HCT116 (cell line): ENCODE measurements around the gene TRH. TPM values are rescaled to one million over a fixed set of nuclear protein-coding genes. Genes with fewer than 3 reads are reported as not detected.

Experiments
- ATAC-seq: fragments of 200-7000 bp; cut with Tn5 transposase; 2 replicates; pipeline ENCODE4 v1.9.1; 2020; ENCODE audit warnings: mild to moderate bottlenecking, moderate library complexity
- BruUV-seq: library from RNA; stranded (reverse); fragments of 400-500 nt; replicated peaks from 2 replicates; lab custom pipeline; 2021; lab: Mats Ljungman, UMichigan
- CTCF ChIA-PET: fragments of 300-600 bp; sonication (Branson Sonifier 250); formaldehyde crosslinking; loops from one replicate; lab custom pipeline; 2021; ENCODE audit warnings: antibody characterized with exemption; lab: Charles Lee
- POLR2A ChIA-PET: fragments of 300-600, 350-600 bp; sonication (Branson Sonifier 250); formaldehyde crosslinking; loops from one replicate; lab custom pipeline; 2021; ENCODE audit warnings: antibody characterized with exemption; lab: Charles Lee
- RAD21 ChIA-PET, 2 experiments: fragments of 300-600 bp; sonication (Branson Sonifier 250); formaldehyde crosslinking; loops; one replicate each; lab custom pipeline; 2023; ENCODE audit warnings: low total read pairs in 2 of 2; ENCODE audit not compliant: uncharacterized antibody in 2 of 2, unreplicated experiment in 2 of 2, low non-redundant PET in 1 of 2; lab: Charles Lee
- DNase-seq: peaks from one replicate; pipeline ENCODE4 v3.0.0-alpha.2; 2010; ENCODE audit warnings: low read depth, low spot score
- H2AFZ ChIP-seq: fragments of 200-600 bp; shearing (Covaris generic), sonication (generic); 2 replicates; pipeline ENCODE4 v1.6.1; 2017; ENCODE audit warnings: low read depth, mixed run types, mixed read lengths, antibody characterized with exemption, low read length; ENCODE audit not compliant: poor library complexity, severe bottlenecking
- H3K27ac ChIP-seq: 2 replicates; pipeline ENCODE4 v1.5.1; 2012; ENCODE audit warnings: low read depth, low read length
- H3K27me3 ChIP-seq: fragments of 200-600 bp; sonication (generic); 2 replicates; pipeline ENCODE4 v1.6.1; 2016; ENCODE audit warnings: mixed run types, low read length, mixed read lengths; ENCODE audit not compliant: insufficient read depth
- H3K36me3 ChIP-seq, 2 experiments: fragments of 200-500 bp in 1 of 2; fragments of 200-600 bp in 1 of 2; sonication (Bioruptor generic) in 1 of 2; sonication (generic) in 1 of 2; 2 replicates each; pipeline versions ENCODE4 v1.5.1 to v1.6.1; 2014 to 2016; ENCODE audit warnings: low read length in 2 of 2, inconsistent platforms in 1 of 2, mixed read lengths in 1 of 2, mixed run types in 1 of 2; ENCODE audit not compliant: insufficient read depth in 2 of 2, control insufficient read depth in 1 of 2
- H3K4me1 ChIP-seq, 2 experiments: fragments of 200-600 bp in 1 of 2; sonication (generic) in 1 of 2; 2 replicates each; pipeline versions ENCODE4 v1.5.1 to v1.6.1; 2012 to 2017; ENCODE audit warnings: low read length in 2 of 2, inconsistent platforms in 1 of 2, mild to moderate bottlenecking in 1 of 2, mixed read lengths in 1 of 2, mixed run types in 1 of 2, moderate library complexity in 1 of 2; ENCODE audit not compliant: insufficient read depth in 2 of 2, control insufficient read depth in 1 of 2
- H3K4me2 ChIP-seq: fragments of 200-600 bp; sonication (generic); 2 replicates; pipeline ENCODE4 v1.6.1; 2017; ENCODE audit warnings: mixed run types, low read length, mixed read lengths
- H3K4me3 ChIP-seq, 2 experiments: fragments of 200-600 bp in 1 of 2; sonication (generic) in 1 of 2; replicated peaks in 1 of 2; 2 replicates each; pipeline ENCODE4 v1.5.1; 2011 to 2016; ENCODE audit warnings: low read length in 2 of 2, control low read depth in 1 of 2, low read depth in 1 of 2, mild to moderate bottlenecking in 1 of 2, mixed read lengths in 1 of 2, mixed run types in 1 of 2
- H3K79me2 ChIP-seq: fragments of 200-600 bp; sonication (generic); 2 replicates; pipeline ENCODE4 v1.6.1; 2017; ENCODE audit warnings: mild to moderate bottlenecking, mixed run types, low read length, moderate library complexity, mixed read lengths; ENCODE audit not compliant: insufficient read depth
- H3K9ac ChIP-seq: fragments of 200-600 bp; sonication (generic); 2 replicates; pipeline ENCODE4 v1.6.1; 2016; ENCODE audit warnings: low read length, mixed read lengths
- H3K9me2 ChIP-seq: fragments of 200-600 bp; sonication (generic), shearing (Covaris generic); 2 replicates; pipeline ENCODE4 v1.6.1; 2017; ENCODE audit warnings: mixed run types, mild to moderate bottlenecking, moderate library complexity; ENCODE audit not compliant: insufficient read depth
- H3K9me3 ChIP-seq, 2 experiments: fragments of 200-500 bp in 1 of 2; fragments of 200-600 bp in 1 of 2; sonication (Bioruptor generic) in 1 of 2; sonication (generic) in 1 of 2; 2 replicates each; pipeline ENCODE4 v1.6.1; 2014 to 2017; ENCODE audit warnings: low read length in 2 of 2, mixed read lengths in 2 of 2, inconsistent platforms in 1 of 2, low read depth in 1 of 2, mild to moderate bottlenecking in 1 of 2, mixed run types in 1 of 2, moderate library complexity in 1 of 2; ENCODE audit not compliant: control insufficient read depth in 1 of 2, insufficient read depth in 1 of 2
- H4K20me1 ChIP-seq: fragments of 200-600 bp; sonication (generic), shearing (Covaris generic); 2 replicates; pipeline ENCODE4 v1.6.1; 2017; ENCODE audit warnings: mixed run types, mild to moderate bottlenecking, moderate library complexity; ENCODE audit not compliant: insufficient read depth
- ATF3 ChIP-seq: IDR thresholded peaks from 2 replicates; pipeline ENCODE4 v1.6.1; 2012
- CBX3 ChIP-seq: IDR thresholded peaks from 2 replicates; pipeline ENCODE4 v1.6.1; 2012; ENCODE audit warnings: low read depth
- CTCF ChIP-seq, 3 experiments: fragments of 200-600 bp in 1 of 3; sonication (generic) in 1 of 3; IDR thresholded peaks in 2 of 3; conservative IDR thresholded peaks in 1 of 3; 2 replicates each; pipeline ENCODE4 v1.5.1; 2012 to 2017; ENCODE audit warnings: low read depth in 2 of 3, low read length in 2 of 3, antibody characterized with exemption in 1 of 3, borderline replicate concordance in 1 of 3, control low read depth in 1 of 3, mild to moderate bottlenecking in 1 of 3, mixed read lengths in 1 of 3, mixed run types in 1 of 3, moderate library complexity in 1 of 3; ENCODE audit not compliant: insufficient read depth in 1 of 3
- EGR1 ChIP-seq: IDR thresholded peaks from 2 replicates; pipeline ENCODE4 v1.6.1; 2012; ENCODE audit warnings: low read depth
- ELF1 ChIP-seq: IDR thresholded peaks from 2 replicates; pipeline ENCODE4 v1.6.1; 2012; ENCODE audit warnings: low read depth, borderline replicate concordance
- EZH2 ChIP-seq: fragments of 200-600 bp; sonication (generic); IDR thresholded peaks from 2 replicates; pipeline ENCODE4 v1.6.1; 2017; ENCODE audit warnings: antibody characterized with exemption, mixed run types
- FOSL1 ChIP-seq: IDR thresholded peaks from 2 replicates; pipeline ENCODE4 v1.6.1; 2012; ENCODE audit warnings: low read depth
- JUND ChIP-seq: IDR thresholded peaks from 2 replicates; pipeline ENCODE4 v1.6.1; 2012
- MAX ChIP-seq: IDR thresholded peaks from 2 replicates; pipeline ENCODE4 v1.6.1; 2012
- RAD21 ChIP-seq: IDR thresholded peaks from 2 replicates; pipeline ENCODE4 v1.6.1; 2012; ENCODE audit warnings: low read depth, mild to moderate bottlenecking
- SIN3A ChIP-seq: IDR thresholded peaks from 2 replicates; pipeline ENCODE4 v1.6.1; 2012; ENCODE audit warnings: low read depth
- SP1 ChIP-seq: IDR thresholded peaks from 2 replicates; pipeline ENCODE4 v1.6.1; 2012; ENCODE audit warnings: low read depth
- SRF ChIP-seq: IDR thresholded peaks from 2 replicates; pipeline ENCODE4 v1.6.1; 2012; ENCODE audit warnings: low read depth
- TCF7L2 ChIP-seq: IDR thresholded peaks from 2 replicates; pipeline ENCODE4 v1.7.0; 2011; ENCODE audit warnings: borderline replicate concordance, inconsistent platforms; ENCODE audit not compliant: insufficient read depth, insufficient read length; ENCODE audit errors: extremely low read depth
- YY1 ChIP-seq: IDR thresholded peaks from 2 replicates; pipeline ENCODE4 v1.6.1; 2011; ENCODE audit warnings: low read length, low read depth, moderate library complexity, mild to moderate bottlenecking; ENCODE audit not compliant: insufficient replicate concordance; ENCODE audit errors: extremely low read depth
- ZBTB33 ChIP-seq: IDR thresholded peaks from 2 replicates; pipeline ENCODE4 v1.6.1; 2011; ENCODE audit warnings: mild to moderate bottlenecking, low read length, moderate library complexity; ENCODE audit not compliant: insufficient replicate concordance; ENCODE audit errors: extremely low read depth
- ZFX ChIP-seq: fragments of 450-650 bp; IDR thresholded peaks from 2 replicates; pipeline ENCODE4 v1.6.1; 2017
- ZNF274 ChIP-seq: fragments of 200-500 bp; sonication (Bioruptor generic); IDR thresholded peaks from 2 replicates; pipeline ENCODE4 v1.6.1; 2014; ENCODE audit warnings: mild to moderate bottlenecking, low read depth, low read length, inconsistent platforms
- intact Hi-C: fragments of 100-400 bp; cut with micrococcal nuclease; formaldehyde crosslinking; loops from 2 replicates; pipeline ENCODE4 v1.10.0; 2022
- total RNA-seq: library from RNA; stranded (reverse); gene quantifications from one replicate; pipeline ENCODE4 v1.2.1, GENCODE V29; 2021; ENCODE audit not compliant: unreplicated experiment

The TRH gene
- total RNA-seq, 1 experiment from 2014 or later, result not detected

GRCh38 chr3:129961141-129961541 lies 13.4 kb upstream of the TRH start:
- Histone ChIP-seq H3K36me3 (no peaks in the 10 kb centered on the region), H3K9me2 (no peaks in the 10 kb centered on the region), H3K4me1 (no peaks in the 10 kb centered on the region), H3K4me2 (no peak overlapping the region), H2AFZ (no peak overlapping the region), H3K27me3 (no peaks in the 10 kb centered on the region), H3K27ac (no peak overlapping the region), H3K9ac (no peak overlapping the region), H3K9me3 (no peaks in the 10 kb centered on the region), H3K4me3 (no peak overlapping the region), H4K20me1 (no peaks in the 10 kb centered on the region), H3K79me2 (no peaks in the 10 kb centered on the region)
- BruUV-seq, result no TSS peak
- intact Hi-C loops, result no loop called here
- ChIA-PET POLR2A (no interaction called here), CTCF (no interaction called here), RAD21 (no interaction called here)
- peak; percentile 22; the same call in 1 of the 2 replicates for ATAC-seq
- no peak for TF ChIP-seq SRF
- TF ChIP-seq ZNF274, result no peak
- TF ChIP-seq ZBTB33, result no peak
- TF ChIP-seq CTCF (IDR thresholded peaks at IDR 0.05 in 2 of 3, conservative IDR thresholded peaks at IDR 0.05 in 1 of 3; ENCODE audit: borderline replicate concordance in 1 of 3, insufficient read depth in 1 of 3, low read depth in 2 of 3, low read length in 2 of 3), result no peak
- TF ChIP-seq JUND, result no peak
- TF ChIP-seq CBX3, result no peak
- no peak for TF ChIP-seq EGR1
- no peak for TF ChIP-seq FOSL1
- no peak for TF ChIP-seq SP1
- no peak for TF ChIP-seq ELF1
- no peak for TF ChIP-seq YY1
- no peak for TF ChIP-seq ZFX
- no peak for TF ChIP-seq MAX
- no peak for TF ChIP-seq TCF7L2
- TF ChIP-seq ATF3, result no peak
- no peak for TF ChIP-seq SIN3A
- TF ChIP-seq EZH2, result no peak
- TF ChIP-seq RAD21, result no peak
- no peak for DNase-seq
